GM21576 (cell line): ENCODE measurements around the gene CRHR1.

Experiments used
- ATAC-seq: cut with Tn5 transposase; IDR thresholded peaks from one replicate; pipeline ENCODE4 v1.9.1; 2021; ENCODE audit warnings: mild to moderate bottlenecking, moderate library complexity; ENCODE audit not compliant: unreplicated experiment

CRHR1 gene

DNA sequence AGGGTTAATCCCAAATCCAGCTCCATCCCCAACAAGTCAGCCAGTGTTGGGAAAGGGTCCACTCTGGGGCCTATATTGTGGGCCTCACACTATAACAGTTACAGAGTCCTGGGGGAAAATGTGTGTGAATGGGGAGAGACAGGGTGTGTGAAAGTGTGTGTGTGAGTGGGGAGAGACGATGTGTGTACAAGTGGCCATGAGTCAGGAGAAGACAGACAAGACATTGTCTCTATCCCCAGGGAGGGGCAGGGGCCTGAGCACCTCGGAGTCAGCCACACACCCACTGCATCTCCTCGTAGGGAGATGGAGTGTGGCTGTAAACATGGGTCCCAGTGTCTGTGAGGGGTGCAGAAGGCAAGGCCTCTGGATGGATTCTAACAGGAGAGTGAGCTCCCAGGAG is 2.9 kb downstream of the CRHR1 start:
- no peak for ATAC-seq

- ATAC-seq: no peak
Observed at GRCh38 chr17:45787656-45788055, 3.5 kb downstream of the CRHR1 start.

- ATAC-seq: no peak
Observed at GRCh38 chr17:45788057-45788456, 3.9 kb downstream of the CRHR1 start.

GRCh38 chr17:45789874-45790273 is 5.8 kb downstream of the CRHR1 start:
- no peak for ATAC-seq

GRCh38 chr17:45790296-45790922 is 6.3 kb downstream of the CRHR1 start:
- no peak for ATAC-seq

GRCh38 chr17:45791041-45791582 is 7.0 kb downstream of the CRHR1 start:
- no peak for ATAC-seq

DNA sequence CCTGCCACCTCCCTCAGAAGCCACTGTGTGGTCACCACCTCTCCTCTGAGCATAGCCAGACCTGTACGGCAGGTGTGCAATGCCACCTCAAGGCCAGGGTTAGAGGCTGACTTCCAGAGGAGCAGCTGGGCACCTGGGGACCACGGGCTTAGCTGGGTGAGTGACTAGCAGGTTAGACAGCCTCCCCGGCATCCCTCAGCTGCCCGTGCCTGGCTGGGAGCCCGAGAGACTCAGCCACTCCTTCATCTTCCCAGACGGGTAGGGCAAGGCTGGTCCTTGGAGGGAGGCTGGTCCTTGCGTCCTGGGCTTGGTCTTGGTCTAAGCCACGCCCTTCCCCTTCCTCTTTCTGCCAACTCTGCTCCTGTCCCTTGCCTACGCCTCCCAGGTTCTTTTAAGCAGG is 7.8 kb downstream of the CRHR1 start:
- ATAC-seq: no peak

DNA sequence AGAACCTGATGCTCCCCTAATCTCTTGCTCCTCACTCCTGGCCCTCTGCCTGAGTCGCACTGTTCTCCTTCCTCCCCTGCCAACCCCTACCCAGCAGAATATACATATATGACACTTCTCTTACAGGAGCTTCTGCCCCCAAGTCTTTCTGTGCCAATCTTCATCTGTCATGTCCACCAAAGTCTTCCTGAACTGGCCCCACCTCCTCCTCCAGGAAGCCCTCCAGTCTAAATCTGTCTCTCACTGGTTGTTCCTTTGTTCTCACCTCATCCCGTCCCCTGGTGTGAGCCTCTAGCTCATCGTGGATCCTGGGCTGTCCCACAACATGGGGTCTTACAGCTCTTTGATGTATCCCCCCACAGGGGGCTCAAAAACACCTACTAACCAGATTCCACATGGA is 8.3 kb downstream of the CRHR1 start:
- no peak for ATAC-seq

GRCh38 chr17:45792995-45793755 is 9.1 kb downstream of the CRHR1 start:
- ATAC-seq: no peak

GRCh38 chr17:45793999-45794540 is 9.9 kb downstream of the CRHR1 start:
- no peak for ATAC-seq

GRCh38 chr17:45794840-45795239 is 10.7 kb downstream of the CRHR1 start:
- no peak for ATAC-seq

GRCh38 chr17:45800816-45801215 is 16.7 kb downstream of the CRHR1 start:
- no peak for ATAC-seq

GRCh38 chr17:45801421-45801820 is 17.3 kb downstream of the CRHR1 start:
- no peak for ATAC-seq

DNA sequence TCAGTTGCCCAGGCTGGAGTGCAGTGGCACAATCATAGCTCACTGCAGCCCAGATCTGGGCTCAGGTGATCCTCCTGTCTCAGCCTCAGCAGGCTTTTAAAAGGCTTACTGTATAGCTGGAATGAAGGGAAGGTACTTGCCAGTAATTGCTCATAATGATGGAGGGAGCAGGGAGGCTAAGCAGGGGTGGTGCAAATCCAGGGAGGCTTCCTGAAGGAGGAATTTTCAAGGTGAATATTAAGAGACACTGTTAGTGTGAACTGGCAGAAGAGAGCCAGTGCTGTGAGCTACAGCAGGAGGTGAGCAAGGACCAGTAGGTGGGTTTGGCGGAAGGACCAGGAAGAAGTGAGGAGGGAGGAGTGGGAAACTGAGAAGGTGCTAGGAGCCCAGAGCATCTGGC is 24.7 kb downstream of the CRHR1 start:
- ATAC-seq: no peak

- ATAC-seq: no peak
Observed at GRCh38 chr17:45809499-45809898, 25.4 kb downstream of the CRHR1 start.

GRCh38 chr17:45812102-45812501 is 28.0 kb downstream of the CRHR1 start:
- no peak for ATAC-seq

DNA sequence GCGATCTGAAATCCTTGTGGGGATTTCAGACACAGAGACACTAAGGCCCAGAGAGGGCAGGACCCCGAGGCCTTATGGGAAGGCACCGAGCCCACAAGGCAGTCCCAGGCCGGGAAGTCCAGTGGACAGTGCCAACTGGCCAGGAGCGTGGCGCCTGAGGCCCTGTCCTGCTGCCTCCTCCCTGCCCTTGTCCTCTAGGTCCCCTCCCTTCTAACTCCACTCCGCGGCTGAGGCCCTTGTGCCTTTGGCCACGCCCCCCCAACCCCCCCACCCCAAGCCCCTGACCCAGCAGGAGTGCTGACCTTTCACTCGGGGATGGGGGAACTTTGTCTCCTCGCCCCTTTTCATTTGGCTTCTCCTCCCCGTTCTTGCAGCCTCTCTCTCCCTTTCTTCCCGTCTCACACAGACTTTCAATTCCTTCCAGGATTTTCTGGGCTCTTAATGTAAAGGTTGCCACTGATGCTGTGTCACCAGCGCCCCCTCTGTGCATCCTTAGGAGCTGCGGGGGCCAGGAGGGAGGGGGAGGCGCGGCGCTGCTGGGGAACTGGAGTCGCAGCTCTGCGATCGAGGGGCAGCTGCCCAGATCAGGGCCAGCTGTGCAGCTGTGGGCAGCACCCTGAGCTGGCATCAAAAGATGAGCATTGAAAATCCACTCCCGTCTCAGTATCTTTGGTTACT is 29.1 kb downstream of the CRHR1 start:
- no peak for ATAC-seq

- ATAC-seq: no peak
Observed at GRCh38 chr17:45814622-45815606, 30.8 kb downstream of the CRHR1 start.

DNA sequence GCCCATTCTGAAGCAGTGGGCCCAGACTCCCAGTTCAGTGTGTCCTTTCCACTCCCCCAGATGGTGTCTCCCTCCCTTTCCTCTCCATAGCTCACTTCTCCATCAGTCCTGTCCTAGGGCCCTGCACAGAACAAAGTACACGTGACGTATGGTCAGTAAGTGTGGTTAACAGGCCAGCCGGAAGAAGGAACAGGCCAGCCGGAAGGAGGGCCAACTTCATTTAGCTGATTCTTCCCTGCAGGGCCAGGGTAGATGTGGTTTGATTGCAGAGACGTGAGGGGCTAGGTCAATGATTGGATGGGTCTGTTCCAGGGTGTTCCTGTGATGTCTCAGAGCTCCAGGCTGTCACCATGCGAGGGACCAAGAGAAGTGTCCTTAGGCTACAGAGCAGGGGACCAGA is 31.6 kb downstream of the CRHR1 start:
- no peak for ATAC-seq

DNA sequence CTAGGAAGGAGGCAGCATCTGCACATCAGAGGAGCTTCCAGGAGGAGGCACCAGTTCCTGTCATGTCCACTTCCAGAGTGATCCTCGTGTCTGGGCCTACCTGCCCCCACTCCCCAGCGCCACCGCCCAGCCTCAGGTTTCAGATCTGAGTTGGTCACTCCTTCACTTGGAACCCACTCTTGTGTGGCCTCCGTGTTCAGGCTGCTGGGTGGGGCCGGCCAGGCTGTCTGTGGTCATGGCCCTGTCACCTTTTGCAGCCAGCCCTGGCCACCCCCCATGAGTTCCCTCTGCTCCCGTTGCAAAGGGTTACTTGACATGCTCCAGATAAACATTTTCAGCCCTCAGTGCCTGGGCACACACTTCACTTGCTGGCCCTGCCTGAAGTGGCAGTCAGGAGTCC is 33.9 kb downstream of the CRHR1 start:
- ATAC-seq: no peak
